Measurements from ENCODE around the gene SLC30A5.
"Not testable (repeated sequence)": the region's sequence is repeated elsewhere in the genome, so short reads cannot be mapped to it uniquely, and the experiment has no call there.

SLC30A5 gene

GRCh38 chr5:69078921-69079540 lies 14.8 kb upstream of the SLC30A5 start:
- Histone ChIP-seq H3K27ac (ENCODE audit: low read depth, low read length) (no peak overlapping the region), H3K36me3 (ENCODE audit: control insufficient read depth, insufficient read depth, low read length) (no peaks in the 10 kb centered on the region), H3K4me1 (ENCODE audit: control insufficient read depth, insufficient read depth, low read length) (peaks cover 5% of the 10 kb centered on the region), H3K4me3 (ENCODE audit: low read depth, low read length) (no peak overlapping the region), H3K9ac (ENCODE audit: low read length) (no peak overlapping the region), H3K9me3 (ENCODE audit: control insufficient read depth, insufficient read depth, low read depth, low read length) (no peaks in the 10 kb centered on the region), H3K27me3 (ENCODE audit: control insufficient read depth, insufficient read depth, low read length) (no peaks in the 10 kb centered on the region)

DNA sequence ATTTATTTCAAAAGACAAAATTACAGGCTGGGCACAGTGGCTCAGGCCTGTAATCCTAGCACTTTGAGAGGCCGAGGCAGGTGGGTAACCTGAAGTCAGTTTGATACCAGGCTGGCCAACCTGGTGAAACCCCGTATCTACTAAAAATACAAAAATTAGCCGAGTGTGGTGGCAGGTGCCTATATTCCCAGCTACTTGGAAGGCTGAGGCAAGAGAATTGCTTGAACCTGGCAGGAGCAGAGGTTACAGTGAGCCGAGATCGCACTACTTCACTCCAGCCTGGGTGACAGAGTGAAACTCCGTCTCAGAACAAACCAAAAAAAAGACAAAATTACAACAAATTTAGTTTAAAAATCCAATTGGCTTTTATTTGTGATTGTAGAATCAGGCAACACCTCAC lies 14.3 kb upstream of the SLC30A5 start:
- Histone ChIP-seq H3K9ac (ENCODE audit: low read length) (no peak overlapping the region), H3K27me3 (ENCODE audit: control insufficient read depth, insufficient read depth, low read length) (no peaks in the 10 kb centered on the region), H3K4me3 (ENCODE audit: low read depth, low read length) (no peak overlapping the region), H3K27ac (ENCODE audit: low read depth, low read length) (no peak overlapping the region), H3K36me3 (ENCODE audit: control insufficient read depth, insufficient read depth, low read length) (no peaks in the 10 kb centered on the region), H3K9me3 (ENCODE audit: control insufficient read depth, insufficient read depth, low read depth, low read length) (no peaks in the 10 kb centered on the region), H3K4me1 (ENCODE audit: control insufficient read depth, insufficient read depth, low read length) (peaks cover 5% of the 10 kb centered on the region)

DNA sequence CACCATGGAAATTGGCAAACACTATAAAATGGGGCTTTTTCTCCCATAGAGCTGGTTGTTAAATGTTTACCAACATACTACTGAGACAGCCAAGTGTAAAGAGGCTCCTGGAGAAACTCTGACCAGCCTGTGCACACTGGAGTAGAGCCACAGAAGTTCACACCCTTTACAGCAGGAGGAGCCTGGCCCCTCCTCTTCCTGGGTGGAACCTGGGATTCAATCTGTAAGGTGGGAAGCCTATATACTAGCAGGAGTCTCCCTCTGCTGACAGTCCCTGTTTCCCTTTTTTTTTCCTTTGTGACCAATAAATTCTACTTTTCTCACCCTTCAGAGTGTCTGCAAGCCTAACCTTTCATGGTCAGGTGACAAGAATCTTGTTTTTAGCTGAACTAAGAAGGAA lies 10.4 kb upstream of the SLC30A5 start:
- no peaks in the 10 kb centered on the region for H3K9me3 ChIP-seq (ENCODE audit: control insufficient read depth, insufficient read depth, low read depth, low read length)
- H3K4me1 ChIP-seq (ENCODE audit: control insufficient read depth, insufficient read depth, low read length), result peaks cover 5% of the 10 kb centered on the region
- no peak overlapping the region for H3K9ac ChIP-seq (ENCODE audit: low read length)
- H3K4me3 ChIP-seq (ENCODE audit: low read depth, low read length), result no peak overlapping the region
- H3K27me3 ChIP-seq (ENCODE audit: control insufficient read depth, insufficient read depth, low read length), result no peaks in the 10 kb centered on the region
- no peaks in the 10 kb centered on the region for H3K36me3 ChIP-seq (ENCODE audit: control insufficient read depth, insufficient read depth, low read length)
- H3K27ac ChIP-seq (ENCODE audit: low read depth, low read length), result no peak overlapping the region

GRCh38 chr5:69084195-69084594 lies 9.6 kb upstream of the SLC30A5 start:
- no peaks in the 10 kb centered on the region for H3K9me3 ChIP-seq (ENCODE audit: control insufficient read depth, insufficient read depth, low read depth, low read length)
- H3K9ac ChIP-seq (ENCODE audit: low read length), result no peak overlapping the region
- H3K36me3 ChIP-seq (ENCODE audit: control insufficient read depth, insufficient read depth, low read length), result no peaks in the 10 kb centered on the region
- H3K27me3 ChIP-seq (ENCODE audit: control insufficient read depth, insufficient read depth, low read length), result no peaks in the 10 kb centered on the region
- H3K4me3 ChIP-seq (ENCODE audit: low read depth, low read length), result no peak overlapping the region
- no peak overlapping the region for H3K27ac ChIP-seq (ENCODE audit: low read depth, low read length)
- peaks cover 5% of the 10 kb centered on the region for H3K4me1 ChIP-seq (ENCODE audit: control insufficient read depth, insufficient read depth, low read length)

GRCh38 chr5:69084903-69085302 lies 8.9 kb upstream of the SLC30A5 start:
- Histone ChIP-seq H3K9ac (ENCODE audit: low read length) (no peak overlapping the region), H3K27ac (ENCODE audit: low read depth, low read length) (no peak overlapping the region), H3K4me1 (ENCODE audit: control insufficient read depth, insufficient read depth, low read length) (peaks cover 7% of the 10 kb centered on the region), H3K27me3 (ENCODE audit: control insufficient read depth, insufficient read depth, low read length) (no peaks in the 10 kb centered on the region), H3K9me3 (ENCODE audit: control insufficient read depth, insufficient read depth, low read depth, low read length) (no peaks in the 10 kb centered on the region), H3K36me3 (ENCODE audit: control insufficient read depth, insufficient read depth, low read length) (no peaks in the 10 kb centered on the region), H3K4me3 (ENCODE audit: low read depth, low read length) (no peak overlapping the region)

GRCh38 chr5:69086206-69086605 lies 7.6 kb upstream of the SLC30A5 start:
- Histone ChIP-seq H3K36me3 (ENCODE audit: control insufficient read depth, insufficient read depth, low read length) (no peaks in the 10 kb centered on the region), H3K27ac (ENCODE audit: low read depth, low read length) (no peak overlapping the region), H3K9me3 (ENCODE audit: control insufficient read depth, insufficient read depth, low read depth, low read length) (no peaks in the 10 kb centered on the region), H3K9ac (ENCODE audit: low read length) (no peak overlapping the region), H3K27me3 (ENCODE audit: control insufficient read depth, insufficient read depth, low read length) (no peaks in the 10 kb centered on the region), H3K4me1 (ENCODE audit: control insufficient read depth, insufficient read depth, low read length) (peaks cover 12% of the 10 kb centered on the region), H3K4me3 (ENCODE audit: low read depth, low read length) (no peak overlapping the region)

GRCh38 chr5:69088006-69088405 lies 5.8 kb upstream of the SLC30A5 start:
- H3K36me3 ChIP-seq (ENCODE audit: control insufficient read depth, insufficient read depth, low read length), result not testable (repeated sequence)

GRCh38 chr5:69090158-69090557 lies 3.7 kb upstream of the SLC30A5 start:
- Histone ChIP-seq H3K9ac (ENCODE audit: low read length) (no peak overlapping the region), H3K4me1 (ENCODE audit: control insufficient read depth, insufficient read depth, low read length) (peaks cover 7% of the 10 kb centered on the region; the same call in 1 of the 2 replicates), H3K9me3 (ENCODE audit: control insufficient read depth, insufficient read depth, low read depth, low read length) (no peaks in the 10 kb centered on the region), H3K4me3 (ENCODE audit: low read depth, low read length) (no peak overlapping the region), H3K27me3 (ENCODE audit: control insufficient read depth, insufficient read depth, low read length) (no peaks in the 10 kb centered on the region), H3K27ac (ENCODE audit: low read depth, low read length) (no peak overlapping the region), H3K36me3 (ENCODE audit: control insufficient read depth, insufficient read depth, low read length) (no peaks in the 10 kb centered on the region)

More at GRCh38 chr5:69088006-69088405, 5.8 kb upstream of the SLC30A5 start:
- H3K27me3 ChIP-seq (ENCODE audit: control insufficient read depth, insufficient read depth, low read length); H3K27ac ChIP-seq (ENCODE audit: low read depth, low read length); H3K9ac ChIP-seq (ENCODE audit: low read length); H3K9me3 ChIP-seq (ENCODE audit: control insufficient read depth, insufficient read depth, low read depth, low read length); H3K4me3 ChIP-seq (ENCODE audit: low read depth, low read length): not testable (repeated sequence)
- H3K4me1 ChIP-seq (ENCODE audit: control insufficient read depth, insufficient read depth, low read length), result peaks cover 12% of the 10 kb centered on the region

- H3K4me3 ChIP-seq (ENCODE audit: low read depth, low read length), result no peak overlapping the region
- no peak overlapping the region for H3K9ac ChIP-seq (ENCODE audit: low read length)
- H3K27ac ChIP-seq (ENCODE audit: low read depth, low read length), result no peak overlapping the region
- H3K9me3 ChIP-seq (ENCODE audit: control insufficient read depth, insufficient read depth, low read depth, low read length), result no peaks in the 10 kb centered on the region
- H3K36me3 ChIP-seq (ENCODE audit: control insufficient read depth, insufficient read depth, low read length), result 0 out of 2 replicates have a peak, but pooled peaks cover 7% of the 10 kb centered on the region
- peaks cover 7% of the 10 kb centered on the region; the same call in 1 of the 2 replicates for H3K4me1 ChIP-seq (ENCODE audit: control insufficient read depth, insufficient read depth, low read length)
- no peaks in the 10 kb centered on the region for H3K27me3 ChIP-seq (ENCODE audit: control insufficient read depth, insufficient read depth, low read length)
These were observed 2.0 kb upstream of the SLC30A5 start for GRCh38 chr5:69091771-69092170.

- H3K9me3 ChIP-seq (ENCODE audit: control insufficient read depth, insufficient read depth, low read depth, low read length), result no peaks in the 10 kb centered on the region
- peaks cover 7% of the 10 kb centered on the region; the same call in 1 of the 2 replicates for H3K4me1 ChIP-seq (ENCODE audit: control insufficient read depth, insufficient read depth, low read length)
- no peak overlapping the region for H3K4me3 ChIP-seq (ENCODE audit: low read depth, low read length)
- H3K27me3 ChIP-seq (ENCODE audit: control insufficient read depth, insufficient read depth, low read length), result no peaks in the 10 kb centered on the region
- peaks cover 13% of the 10 kb centered on the region; the same call in 1 of the 2 replicates for H3K36me3 ChIP-seq (ENCODE audit: control insufficient read depth, insufficient read depth, low read length)
- H3K9ac ChIP-seq (ENCODE audit: low read length), result no peak overlapping the region
- H3K27ac ChIP-seq (ENCODE audit: low read depth, low read length), result no peak overlapping the region
These were observed 845 bp upstream of the SLC30A5 start for GRCh38 chr5:69092969-69093368.

GRCh38 chr5:69099302-69099701 lies 5.5 kb downstream of the SLC30A5 start:
- Histone ChIP-seq H3K27me3 (ENCODE audit: control insufficient read depth, insufficient read depth, low read length) (no peaks in the 10 kb centered on the region), H3K9me3 (ENCODE audit: control insufficient read depth, insufficient read depth, low read depth, low read length) (no peaks in the 10 kb centered on the region), H3K36me3 (ENCODE audit: control insufficient read depth, insufficient read depth, low read length) (peaks cover 31% of the 10 kb centered on the region), H3K27ac (ENCODE audit: low read depth, low read length) (no peak overlapping the region), H3K4me3 (ENCODE audit: low read depth, low read length) (no peak overlapping the region), H3K4me1 (ENCODE audit: control insufficient read depth, insufficient read depth, low read length) (no peaks in the 10 kb centered on the region), H3K9ac (ENCODE audit: low read length) (no peak overlapping the region)
